NCI-H1105 treated with DMSO at 0.1 percent for 48 hours (cell line): ENCODE measurements around the gene NBPF12.
"Not testable (repeated sequence)": the region's sequence is repeated elsewhere in the genome, so short reads cannot be mapped to it uniquely, and the experiment has no call there.

Experiments
- DNase-seq: peaks from one replicate; lab custom pipeline; 2025; lab: John Stamatoyannopoulos, UW

The NBPF12 gene, protein sequence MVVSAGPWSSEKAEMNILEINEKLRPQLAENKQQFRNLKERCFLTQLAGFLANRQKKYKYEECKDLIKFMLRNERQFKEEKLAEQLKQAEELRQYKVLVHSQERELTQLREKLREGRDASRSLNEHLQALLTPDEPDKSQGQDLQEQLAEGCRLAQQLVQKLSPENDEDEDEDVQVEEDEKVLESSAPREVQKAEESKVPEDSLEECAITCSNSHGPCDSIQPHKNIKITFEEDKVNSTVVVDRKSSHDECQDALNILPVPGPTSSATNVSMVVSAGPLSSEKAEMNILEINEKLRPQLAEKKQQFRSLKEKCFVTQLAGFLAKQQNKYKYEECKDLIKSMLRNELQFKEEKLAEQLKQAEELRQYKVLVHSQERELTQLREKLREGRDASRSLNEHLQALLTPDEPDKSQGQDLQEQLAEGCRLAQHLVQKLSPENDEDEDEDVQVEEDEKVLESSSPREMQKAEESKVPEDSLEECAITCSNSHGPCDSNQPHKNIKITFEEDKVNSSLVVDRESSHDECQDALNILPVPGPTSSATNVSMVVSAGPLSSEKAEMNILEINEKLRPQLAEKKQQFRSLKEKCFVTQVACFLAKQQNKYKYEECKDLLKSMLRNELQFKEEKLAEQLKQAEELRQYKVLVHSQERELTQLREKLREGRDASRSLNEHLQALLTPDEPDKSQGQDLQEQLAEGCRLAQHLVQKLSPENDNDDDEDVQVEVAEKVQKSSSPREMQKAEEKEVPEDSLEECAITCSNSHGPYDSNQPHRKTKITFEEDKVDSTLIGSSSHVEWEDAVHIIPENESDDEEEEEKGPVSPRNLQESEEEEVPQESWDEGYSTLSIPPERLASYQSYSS (N-terminal part only)

DNA sequence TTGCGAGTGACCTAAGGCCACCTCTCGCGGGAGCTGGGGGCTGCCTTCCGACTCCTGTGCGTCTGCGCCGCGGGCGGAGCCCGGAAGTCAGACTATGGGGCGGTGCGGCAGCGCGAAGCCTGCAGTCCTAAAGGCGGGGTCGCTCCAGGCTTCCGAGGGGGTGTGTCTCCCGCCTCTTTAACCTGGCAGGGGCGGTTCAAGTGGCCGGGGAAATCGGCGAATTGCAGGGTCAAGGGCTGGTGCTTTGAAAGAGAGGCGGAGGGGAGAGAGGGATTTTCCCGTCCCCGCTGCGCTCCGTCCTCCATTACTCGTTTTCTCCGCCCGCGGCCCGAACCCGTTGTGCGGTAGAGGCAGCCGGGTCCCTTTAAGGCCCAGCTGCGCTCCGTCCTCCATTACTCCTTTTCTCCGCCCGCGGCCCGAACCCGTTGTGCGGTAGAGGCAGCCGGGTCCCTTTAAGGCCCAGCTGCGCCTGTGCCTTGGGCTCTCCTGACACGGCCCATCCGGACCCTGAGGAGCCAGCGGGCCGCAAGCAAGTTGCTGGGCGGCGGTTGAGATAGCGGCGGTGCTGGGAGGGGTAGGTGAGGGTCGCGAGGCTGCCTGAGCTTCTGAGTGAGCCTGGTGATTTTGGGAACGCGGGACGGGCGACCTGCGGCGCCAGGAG, at the start of gene NBPF12:
Gene NBPF12, plus strand, starts transcription at position 83 of the 661 bp plus-strand sequence. CDS start 21,820 bp downstream, outside the sequence.
- peak; percentile 85 for DNase-seq

DNA sequence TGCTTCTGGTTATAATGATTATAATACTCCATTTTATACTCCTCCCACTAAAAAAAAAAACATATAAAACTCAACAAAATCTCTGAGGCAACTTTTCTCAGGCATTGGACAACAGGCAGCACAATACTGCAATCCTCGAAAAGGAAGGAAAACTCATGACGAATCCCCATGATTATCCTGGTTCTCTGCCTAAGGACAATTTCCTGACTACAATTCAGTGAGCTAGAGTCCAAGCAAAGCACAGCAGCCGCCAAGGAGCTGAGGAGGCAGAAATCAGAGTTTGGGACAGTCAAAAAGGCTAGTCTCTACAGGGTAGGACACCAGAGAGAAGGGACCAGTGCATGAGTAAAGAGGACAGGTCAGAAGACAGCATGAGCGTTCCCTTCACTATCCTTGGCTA, 46.8 kb upstream of the NBPF12 start:
- DNase-seq, result not testable (repeated sequence)

DNA sequence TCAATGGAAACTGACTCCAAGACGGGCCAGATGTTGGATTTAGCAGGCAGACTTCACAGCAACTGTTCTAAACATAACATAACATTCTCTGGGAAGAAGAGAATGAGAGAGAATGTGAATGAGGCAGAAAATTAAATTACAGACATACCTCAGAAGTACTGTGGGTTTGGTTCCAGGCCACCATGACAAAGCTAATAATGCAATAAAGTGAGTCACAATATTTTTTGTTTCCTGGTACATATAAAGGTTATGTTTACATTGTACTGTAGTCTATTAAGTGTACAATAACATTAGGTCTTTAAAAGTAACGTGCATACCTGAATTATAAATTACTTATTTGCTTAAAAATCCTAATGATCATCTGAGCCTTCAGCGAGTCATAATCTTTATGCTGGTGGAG, 45.8 kb upstream of the NBPF12 start:
- not testable (repeated sequence) for DNase-seq

DNA sequence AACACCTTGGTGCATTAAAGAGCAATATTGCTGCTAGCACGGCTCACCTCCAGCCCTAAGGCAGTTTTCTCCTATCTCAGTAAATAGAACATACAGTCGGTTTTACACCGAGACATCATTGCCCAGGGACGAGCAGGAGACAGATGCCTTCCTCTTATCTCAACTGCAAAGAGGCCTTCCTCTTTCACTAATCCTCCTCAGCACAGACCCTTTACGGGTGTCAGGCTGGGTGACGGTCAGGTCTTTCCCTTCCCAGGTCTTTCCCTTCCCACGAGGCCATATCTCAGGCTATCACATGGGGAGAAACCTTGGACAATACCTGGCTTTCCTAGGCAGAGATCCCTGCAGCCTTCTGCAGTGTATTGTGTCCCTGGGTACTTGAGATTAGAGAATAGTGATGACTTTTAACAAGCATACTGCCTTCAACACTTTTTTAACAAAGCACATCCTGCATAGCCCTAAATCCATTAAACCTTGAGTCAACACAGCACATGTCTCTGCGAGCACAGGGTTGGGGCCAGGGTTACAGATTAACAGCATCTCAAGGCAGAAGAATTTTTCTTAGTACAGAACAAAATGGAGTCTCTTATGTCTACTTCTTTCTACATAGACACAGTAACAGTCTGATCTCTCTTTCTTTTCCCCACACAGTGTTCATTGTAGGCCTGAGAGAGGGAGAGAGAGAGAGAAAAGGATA, 30.4 kb upstream of the NBPF12 start:
- not testable (repeated sequence) for DNase-seq

DNA sequence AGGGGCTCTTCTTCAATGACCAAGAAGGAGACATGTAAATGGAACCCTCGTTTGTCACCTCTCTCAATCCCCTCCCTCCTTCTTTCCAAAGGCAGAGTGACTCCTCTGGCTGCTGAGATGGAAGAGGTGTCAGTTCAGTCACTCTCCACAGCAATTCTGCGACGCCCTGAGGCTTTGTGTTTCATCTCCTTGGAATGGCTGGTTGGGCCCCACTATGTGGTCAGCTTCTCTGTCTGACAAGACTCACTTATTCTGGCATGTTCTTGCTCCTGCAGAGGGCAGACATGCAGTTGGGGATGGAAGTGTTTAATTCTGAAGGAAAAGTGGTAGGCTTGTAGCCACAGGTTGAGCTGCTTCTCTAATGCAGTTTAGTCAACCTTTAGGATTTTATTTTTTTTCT, 25.1 kb upstream of the NBPF12 start:
- not testable (repeated sequence) for DNase-seq

DNA sequence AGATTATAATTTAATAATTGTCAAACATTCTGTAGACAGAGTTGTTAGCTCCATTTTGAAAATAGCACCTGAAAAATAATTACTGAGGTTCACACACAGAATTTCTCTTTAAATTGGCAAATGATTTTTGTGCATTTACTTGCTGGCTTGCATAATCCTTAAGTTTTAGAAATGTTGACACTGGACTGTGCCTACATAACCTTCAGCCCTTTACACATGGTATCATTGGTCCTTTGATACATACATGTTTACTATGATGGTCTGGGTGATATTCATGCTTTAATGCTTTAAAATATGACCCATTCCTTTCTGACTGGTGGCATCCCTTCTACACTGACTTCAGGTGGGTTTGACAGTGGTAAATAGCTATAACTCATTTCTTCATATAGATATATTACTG, 17.3 kb upstream of the NBPF12 start:
- DNase-seq, result not testable (repeated sequence)

DNA sequence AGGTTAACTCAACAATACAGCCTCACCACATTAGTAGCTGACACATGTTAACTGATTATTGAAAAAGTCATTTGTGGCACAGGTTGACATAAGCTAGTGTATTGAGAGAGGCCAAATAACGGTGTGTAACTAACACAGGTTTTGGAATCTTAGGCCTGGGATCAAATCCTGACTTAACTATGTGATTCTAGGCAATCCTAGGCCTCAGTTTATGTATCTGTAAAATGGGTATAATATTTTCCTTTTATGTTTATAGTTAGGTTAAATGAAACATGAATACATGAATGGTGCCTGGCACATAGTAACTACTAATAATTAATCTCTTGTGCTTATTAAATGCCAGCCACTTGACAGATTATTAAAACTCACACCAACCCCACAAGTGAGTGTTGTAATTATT, 15.5 kb upstream of the NBPF12 start:
- not testable (repeated sequence) for DNase-seq

DNA sequence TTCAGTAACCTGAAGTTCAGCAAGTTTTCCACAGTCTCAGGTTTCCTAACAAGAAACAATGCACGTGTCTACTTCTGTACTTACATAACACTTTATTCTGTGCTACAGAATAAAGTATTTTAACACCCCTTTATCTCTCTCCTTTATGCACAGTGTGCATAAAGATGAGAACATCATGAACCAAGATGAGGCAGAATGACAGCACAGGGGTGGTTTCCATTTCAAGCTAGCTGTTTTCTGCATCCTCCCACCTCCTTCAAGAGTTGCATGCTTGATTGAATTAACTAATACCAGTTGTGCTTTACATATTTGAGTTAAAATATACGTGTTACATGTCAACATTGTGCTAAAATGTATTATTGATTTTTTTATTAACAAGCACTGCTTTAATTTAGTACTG, 14.0 kb upstream of the NBPF12 start:
- not testable (repeated sequence) for DNase-seq

DNA sequence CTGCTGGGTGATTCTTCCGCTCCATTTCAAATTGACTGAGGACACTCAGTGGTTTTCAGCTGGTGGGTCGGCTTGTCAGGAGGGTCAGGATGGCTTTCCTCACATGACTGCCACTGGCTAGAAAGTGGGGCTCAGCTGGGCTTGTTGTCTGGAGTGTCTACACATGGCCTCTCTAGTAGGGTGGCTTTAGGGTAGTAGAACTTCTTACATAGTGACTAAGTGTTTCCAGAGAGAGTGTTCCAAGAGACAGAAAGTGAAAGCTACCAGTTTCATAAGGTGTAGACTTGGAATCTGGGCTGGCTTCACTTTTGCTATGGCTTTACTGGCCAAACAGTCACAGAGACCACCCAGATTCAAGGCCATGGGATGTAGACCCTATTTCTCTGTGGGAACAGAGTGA, 11.7 kb upstream of the NBPF12 start:
- not testable (repeated sequence) for DNase-seq

DNA sequence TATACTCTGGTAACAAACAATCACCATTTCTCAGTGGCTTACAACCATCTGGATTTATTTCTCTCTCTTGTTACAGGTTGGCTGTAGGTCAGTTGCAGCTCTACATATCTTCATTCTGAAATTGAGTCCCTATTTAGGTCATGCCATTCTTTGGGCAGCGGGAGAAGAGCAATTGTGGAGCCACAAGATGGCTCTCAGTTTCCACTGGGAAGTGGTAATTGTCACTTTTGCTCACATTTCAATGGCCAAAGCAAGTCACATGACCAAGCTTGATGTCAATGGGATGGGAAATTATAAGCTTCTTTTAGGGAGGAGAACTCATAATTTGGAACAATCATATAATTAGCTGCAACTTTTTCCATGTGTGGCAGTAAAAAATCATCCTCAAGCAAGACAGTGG, 7.9 kb upstream of the NBPF12 start:
- DNase-seq, result not testable (repeated sequence)

DNA sequence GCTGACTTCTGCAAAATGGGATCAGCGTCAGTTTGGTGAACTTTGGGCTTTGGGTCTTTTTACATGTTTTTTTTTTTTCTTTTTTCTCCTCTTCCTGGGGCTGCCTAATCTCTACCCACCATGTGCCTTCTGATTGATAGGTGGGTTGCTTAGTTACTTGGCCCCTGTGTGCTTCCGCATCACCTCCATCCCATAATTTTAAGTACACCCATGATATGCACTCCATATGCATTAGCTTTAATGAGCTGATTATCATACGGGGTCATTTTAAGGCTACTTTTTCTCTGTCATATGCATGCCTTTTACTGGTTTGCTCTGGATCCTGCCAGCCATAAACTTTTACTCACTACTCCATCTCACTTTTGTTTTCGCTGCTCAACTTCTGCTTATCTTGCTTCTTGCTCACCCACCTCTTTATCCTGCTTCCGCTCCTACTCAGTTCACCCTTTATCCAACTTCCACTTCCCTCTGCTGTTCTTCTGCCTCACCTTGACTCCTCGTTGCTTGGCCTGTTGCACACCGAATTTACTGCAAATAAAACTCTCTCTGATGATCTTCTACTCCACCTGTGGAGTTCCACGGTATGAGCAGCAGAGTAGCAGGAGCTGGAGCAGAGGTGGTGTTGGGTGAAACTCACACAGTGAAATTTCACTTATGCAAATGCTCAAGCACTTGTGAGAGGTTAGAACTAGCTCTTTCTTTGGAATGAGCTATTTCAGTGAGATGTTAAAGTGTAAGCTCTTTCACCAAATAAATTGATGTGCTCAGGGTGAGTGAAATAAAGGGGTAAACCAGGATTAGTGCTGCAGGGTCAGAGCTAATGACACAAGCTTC, 3.5 kb upstream of the NBPF12 start:
- not testable (repeated sequence) for DNase-seq

DNA sequence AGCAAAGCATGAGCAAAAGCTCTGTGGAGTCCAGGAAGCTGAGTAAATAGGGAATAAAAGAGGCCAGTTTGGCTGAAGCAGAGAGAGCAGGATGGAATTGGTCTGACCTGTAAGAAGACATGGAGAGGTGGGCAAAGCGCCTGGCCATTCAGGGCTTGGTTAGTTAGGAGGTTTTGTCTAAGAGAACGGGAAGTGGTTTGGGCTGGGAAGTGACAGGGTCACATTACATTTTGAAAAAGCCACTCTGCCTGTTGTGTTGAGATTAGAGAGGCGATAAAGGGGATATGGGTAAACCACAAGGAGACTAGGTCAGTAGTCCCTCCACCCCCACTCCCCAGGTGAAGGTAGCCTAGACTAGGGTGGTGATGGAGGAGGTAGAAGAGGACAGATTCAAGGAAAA, 662 bp upstream of the NBPF12 start:
- not testable (repeated sequence) for DNase-seq

DNA sequence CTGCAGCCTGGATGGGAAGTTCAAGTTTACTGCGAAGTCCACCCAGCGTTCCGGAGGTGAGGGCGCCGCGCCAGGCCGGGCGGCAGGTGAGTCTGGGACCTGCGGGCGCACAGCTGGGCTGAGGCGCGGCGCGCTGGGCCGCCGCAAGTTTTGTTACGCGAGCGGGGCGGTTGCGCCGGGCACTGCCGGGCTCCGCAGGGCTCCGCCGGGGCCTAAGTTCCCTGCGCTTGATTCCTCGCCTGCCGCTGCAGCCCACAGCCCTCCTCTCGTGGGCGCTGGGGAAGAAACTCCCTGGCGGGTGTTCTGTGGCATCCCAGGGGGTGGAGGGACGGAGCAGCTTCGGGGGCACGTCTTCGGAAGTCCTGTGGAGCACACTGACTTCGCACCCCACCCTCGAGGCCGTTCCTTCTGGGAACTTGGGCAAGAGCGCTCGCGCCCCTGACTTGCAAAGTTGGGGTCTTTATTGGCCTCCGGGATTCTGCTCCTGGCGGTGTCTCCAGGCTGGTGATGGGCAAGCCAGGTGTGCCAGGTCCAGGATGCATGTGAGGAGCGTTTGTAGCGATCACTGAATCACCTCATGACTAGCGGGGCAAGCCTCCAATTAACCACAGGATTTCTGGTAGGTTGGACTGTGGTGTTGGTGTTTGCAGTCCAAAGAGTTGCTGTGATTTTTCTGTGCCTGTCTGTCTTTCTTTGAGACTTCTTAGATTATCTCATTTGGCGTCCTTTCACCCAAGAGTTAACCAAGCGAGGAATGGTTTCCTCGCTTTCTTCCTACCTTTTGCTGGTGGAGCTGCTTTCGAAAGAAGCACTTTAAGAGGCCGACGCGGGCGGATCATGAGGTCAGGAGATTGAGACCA, 1.0 kb downstream of the NBPF12 start:
- not testable (repeated sequence) for DNase-seq

DNA sequence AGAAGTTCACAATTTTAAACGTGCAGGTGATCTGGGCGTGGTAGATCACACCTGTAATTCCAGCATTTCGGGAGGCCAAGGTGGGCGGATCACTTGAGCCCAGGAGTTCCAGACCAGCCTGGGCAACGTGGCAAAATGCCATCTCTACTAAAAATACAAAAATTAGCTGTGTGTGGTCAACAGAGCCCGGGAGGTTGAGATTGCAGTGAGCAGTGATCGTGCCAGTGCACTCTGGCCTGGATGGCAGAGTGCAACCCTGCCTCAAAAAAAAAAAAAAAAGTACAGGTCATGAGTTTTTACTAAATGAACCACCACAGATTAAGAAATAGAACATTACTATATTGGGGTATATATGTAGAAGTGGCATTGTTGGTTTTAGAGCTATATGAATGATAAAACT, 2.2 kb downstream of the NBPF12 start:
- not testable (repeated sequence) for DNase-seq

DNA sequence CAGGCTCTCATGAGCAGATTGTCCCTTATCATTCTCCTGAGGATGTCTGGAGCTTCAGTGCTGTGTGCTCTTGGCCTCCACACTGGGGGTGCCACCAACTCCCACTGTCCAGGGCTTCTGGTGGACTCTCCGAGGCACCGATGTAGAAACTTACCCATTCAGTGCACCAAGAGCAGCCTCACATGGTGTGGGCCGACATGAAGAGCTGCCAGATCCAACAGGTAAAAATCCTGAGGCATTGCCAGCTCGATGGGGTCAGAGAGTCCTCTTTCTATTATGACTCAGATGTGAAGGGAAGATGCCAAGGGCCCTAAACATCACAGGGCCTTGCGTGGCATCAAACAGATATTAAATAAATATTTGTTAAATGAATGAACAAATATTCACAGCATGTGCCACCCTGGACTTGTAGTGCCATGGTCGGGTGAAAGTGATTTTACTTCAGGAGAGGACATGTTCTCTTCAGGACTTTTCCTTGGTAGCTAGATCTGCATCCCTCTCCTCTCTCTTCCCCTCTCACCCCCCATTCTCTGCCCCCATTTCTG, 5.3 kb downstream of the NBPF12 start:
- not testable (repeated sequence) for DNase-seq

DNA sequence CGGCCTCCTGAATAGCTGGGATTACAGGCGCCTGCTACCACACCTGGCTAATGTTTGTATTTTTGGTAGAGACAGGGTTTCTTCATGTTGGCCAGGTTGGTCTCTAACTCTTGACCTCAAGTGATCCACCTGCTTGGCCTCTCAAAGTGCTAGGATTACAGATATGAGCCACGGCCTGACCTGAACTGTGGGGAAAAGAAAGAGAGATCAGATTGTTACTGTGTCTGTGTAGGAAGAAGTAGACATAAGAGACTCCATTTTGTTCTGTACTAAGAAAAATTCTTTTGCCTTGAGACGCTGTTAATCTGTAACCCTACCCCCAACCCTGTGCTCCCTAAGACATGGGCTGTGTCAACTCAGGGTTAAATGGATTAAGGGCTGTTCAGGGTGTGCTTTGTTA, 10.0 kb downstream of the NBPF12 start:
- DNase-seq, result not testable (repeated sequence)

DNA sequence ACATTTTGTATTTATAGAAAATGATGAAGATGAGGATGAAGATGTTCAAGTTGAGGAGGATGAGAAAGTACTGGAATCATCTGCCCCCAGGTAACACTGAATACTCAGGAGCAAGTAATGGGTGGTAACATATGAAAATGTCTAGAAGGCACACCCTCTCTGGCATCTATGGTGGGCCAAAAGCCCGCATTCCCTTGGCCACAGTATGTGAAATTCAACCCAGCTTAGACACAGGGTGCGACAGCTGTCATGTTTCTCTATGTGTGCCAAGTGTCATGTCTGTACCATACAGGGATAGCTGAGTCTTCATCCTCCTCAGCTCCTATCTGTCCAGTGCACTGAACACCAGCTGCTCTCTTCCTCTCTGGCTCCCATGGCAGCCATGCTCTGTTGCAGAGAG, 26.2 kb downstream of the NBPF12 start:
- DNase-seq, result not testable (repeated sequence)

DNA sequence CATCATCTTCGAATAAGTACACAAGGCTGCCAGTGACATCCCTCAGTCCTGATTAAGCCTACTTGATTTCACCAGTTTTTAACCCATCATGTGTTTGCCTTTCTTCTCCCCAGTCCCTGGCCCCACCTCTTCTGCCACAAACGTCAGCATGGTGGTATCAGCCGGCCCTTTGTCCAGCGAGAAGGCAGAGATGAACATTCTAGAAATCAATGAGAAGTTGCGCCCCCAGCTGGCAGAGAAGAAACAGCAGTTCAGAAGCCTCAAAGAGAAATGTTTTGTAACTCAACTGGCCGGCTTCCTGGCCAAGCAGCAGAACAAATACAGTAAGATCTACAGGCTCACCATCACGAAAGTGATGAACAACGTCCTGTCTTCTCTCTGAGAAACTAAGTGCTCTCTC, 28.2 kb downstream of the NBPF12 start:
- DNase-seq, result not testable (repeated sequence)

DNA sequence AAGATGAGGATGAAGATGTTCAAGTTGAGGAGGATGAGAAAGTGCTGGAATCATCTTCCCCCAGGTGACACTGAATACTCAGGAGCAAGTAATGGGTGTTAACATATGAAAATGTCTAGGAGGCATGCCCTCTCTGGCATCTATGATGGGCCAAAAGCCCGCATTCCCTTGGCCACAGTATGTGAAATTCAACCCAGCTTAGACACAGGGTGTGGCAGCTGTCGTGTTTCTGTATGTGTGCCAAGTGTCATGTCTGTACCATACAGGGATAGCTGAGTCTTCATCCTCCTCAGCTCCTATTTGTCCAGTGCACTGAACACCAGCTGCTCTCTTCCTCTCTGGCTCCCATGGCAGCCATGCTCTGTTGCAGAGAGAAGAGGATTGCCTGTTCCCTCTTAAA, 32.5 kb downstream of the NBPF12 start:
- not testable (repeated sequence) for DNase-seq
